GM12892 (cell line): ENCODE measurements around the gene ALKBH5.

Experiments used
- DNase-seq: peaks from one replicate; pipeline ENCODE4 v3.0.0; 2011; ENCODE audit not compliant: insufficient read length
- FAIRE-seq: peaks from 2 replicates; lab custom pipeline; 2011; peaks lifted over from hg19 to GRCh38; lab: Jason Lieb, UNC
- POLR2A ChIP-seq: IDR thresholded peaks from 2 replicates; pipeline ENCODE4 v1.6.1; 2011; ENCODE audit warnings: low read depth, low read length, control low read depth
- POLR2AphosphoS5 ChIP-seq: IDR thresholded peaks from 2 replicates; pipeline ENCODE4 v1.6.1; 2011; ENCODE audit warnings: low read depth, low read length, control low read depth
- TAF1 ChIP-seq: IDR thresholded peaks from 2 replicates; pipeline ENCODE4 v1.6.1; 2011; ENCODE audit warnings: low read depth, mild to moderate bottlenecking, control low read depth, low read length, borderline replicate concordance

ALKBH5 gene

DNA sequence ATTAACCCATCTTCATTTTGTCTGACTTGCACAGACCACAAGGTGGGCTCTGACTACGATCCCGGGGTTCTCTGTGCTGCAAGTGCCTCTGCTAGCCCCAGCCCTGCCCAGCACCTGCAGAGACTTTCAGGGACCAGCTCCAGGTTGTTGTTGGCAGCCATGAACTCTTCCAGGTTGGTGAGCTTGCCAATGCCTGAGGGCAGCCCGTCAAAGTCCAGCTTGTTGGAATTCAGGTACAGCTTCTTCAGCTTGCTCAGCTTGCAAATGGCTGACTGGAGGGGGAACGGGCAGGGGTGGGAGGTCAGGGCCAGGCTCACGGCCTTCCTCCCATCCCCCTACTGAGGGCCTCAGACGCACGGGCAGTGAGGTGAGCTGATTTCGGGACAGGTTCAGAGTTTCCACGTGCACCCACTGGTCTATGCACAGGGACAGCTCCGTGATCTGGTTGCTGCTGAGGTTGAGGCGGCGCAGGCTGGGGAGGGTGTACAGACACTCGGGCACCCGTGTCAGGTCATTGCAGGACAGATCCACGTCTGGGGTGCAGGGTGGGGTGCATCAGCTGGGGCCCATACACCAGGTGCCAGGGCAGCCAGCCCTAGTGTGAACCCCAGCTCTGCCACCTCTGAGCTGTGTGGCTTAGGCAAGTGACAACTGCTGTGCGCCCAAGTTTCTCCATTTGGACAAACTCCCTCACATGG, 69.7 kb downstream of the ALKBH5 start:
- FAIRE-seq = no peak

DNA sequence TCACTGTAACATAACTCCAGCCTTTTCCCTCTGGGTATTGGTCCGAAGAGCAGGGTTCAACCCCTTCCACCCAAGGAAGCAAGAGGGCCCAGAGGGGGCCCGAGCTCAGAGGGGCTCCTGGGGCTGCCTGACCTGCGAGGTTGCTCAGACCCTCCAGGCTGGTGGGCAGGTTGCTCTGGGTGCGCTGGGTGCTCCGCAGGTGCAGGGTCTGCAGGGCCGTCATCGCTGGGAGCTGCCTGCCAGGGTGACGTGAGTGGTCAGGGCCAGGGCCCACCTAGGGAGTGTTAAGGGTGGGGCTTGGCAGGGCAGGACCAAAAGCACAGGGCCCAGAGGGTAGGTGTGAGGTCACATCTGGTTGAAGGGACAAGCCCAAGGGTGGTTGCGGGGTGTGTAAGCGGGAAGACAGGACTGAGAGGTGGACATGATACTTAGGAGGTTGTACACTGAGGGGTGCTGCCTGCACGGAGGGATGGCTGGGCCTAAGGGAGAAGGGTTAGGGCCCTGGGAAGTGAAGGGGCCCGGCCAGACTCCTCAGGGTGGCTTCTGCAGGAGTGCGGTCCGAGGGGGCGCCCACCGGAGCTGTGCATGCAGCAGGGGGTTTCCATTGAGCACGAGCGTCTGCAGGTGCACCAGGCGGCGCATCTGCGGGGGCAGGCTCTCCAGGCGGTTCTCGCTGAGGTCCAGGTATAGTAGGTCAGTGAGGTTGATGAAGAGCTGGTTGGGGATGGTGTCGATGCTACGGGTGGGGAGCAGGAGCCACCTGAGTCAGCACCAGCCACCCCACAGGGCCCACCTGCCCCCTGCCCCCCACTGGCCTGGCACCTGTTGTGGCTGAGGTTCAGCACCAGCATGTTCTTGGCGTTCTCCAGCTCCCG, 70.6 kb downstream of the ALKBH5 start:
- no peak for FAIRE-seq
- TF ChIP-seq POLR2AphosphoS5 (no peak), TAF1 (no peak), POLR2A (no peak)

More for the DNA sequence above, 69.7 kb downstream of the ALKBH5 start:
- DNase-seq = no peak
- no peak for TF ChIP-seq POLR2AphosphoS5
- no peak for TF ChIP-seq POLR2A
- TF ChIP-seq TAF1 = no peak

GRCh38 chr17:18254888-18255649, 71.4 kb downstream of the ALKBH5 start:
- TF ChIP-seq TAF1 = no peak
- no peak for TF ChIP-seq POLR2A
- TF ChIP-seq POLR2AphosphoS5 = no peak
- FAIRE-seq (no peak), DNase-seq (no peak)

More for the DNA sequence above, 70.6 kb downstream of the ALKBH5 start:
- DNase-seq = no peak

DNA sequence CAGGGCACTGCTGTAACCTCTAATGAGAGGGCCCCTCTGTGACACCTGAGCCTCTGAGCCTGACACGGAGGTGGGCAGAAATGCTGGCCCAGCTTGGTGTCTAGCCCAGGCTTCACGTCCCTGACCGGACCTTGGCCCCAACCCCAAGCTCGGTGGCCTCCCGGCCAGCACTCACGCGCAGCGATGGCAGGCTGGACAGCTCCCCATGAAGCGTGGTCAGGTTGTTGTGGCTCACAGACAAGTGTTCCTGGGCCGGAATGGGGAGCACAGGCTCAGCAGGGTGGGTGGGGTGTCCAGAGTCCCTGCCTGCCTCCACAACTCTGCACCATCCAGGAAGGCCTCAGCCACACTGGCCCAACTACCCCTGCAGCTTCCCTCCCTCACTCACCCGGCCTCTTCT, 72.7 kb downstream of the ALKBH5 start:
- TF ChIP-seq POLR2AphosphoS5 (no peak), POLR2A (no peak), TAF1 (no peak)
- no peak for DNase-seq
- FAIRE-seq = no peak

DNA sequence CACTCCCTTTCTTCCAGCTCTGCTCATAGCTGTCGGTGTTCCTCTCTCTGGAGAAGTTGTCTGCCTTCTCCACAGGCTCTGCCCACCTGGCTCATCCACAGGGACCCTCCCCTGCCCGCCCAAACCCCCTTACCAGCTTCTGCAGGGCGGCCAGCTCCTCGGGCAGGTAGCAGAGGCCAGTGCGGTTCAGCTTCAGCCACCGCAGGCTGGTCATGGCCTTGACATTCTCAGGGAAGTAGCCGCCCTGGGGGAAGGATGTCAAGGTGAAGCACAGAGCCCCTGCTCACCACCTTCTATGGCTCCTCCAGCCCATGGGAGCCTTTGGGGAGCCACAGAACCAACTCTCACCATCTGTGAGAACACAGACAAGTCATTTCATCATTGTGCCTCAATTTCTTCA, 73.1 kb downstream of the ALKBH5 start:
- no peak for DNase-seq
- TF ChIP-seq POLR2A (no peak), TAF1 (no peak), POLR2AphosphoS5 (no peak)

GRCh38 chr17:18257268-18257981, 73.8 kb downstream of the ALKBH5 start:
- peak; percentile 87 for FAIRE-seq

More for the DNA sequence above, 73.1 kb downstream of the ALKBH5 start:
- FAIRE-seq = no peak

GRCh38 chr17:18257982-18258355, 74.3 kb downstream of the ALKBH5 start:
- TF ChIP-seq POLR2AphosphoS5 = 0 out of 2 replicates have a peak, but pooled peaks have one; percentile 17
- TF ChIP-seq TAF1 = 0 out of 2 replicates have a peak, but pooled peaks have one; percentile 33
- 0 out of 2 replicates have a peak, but pooled peaks have one; percentile 15 for TF ChIP-seq POLR2A
- DNase-seq (peak; percentile 59), FAIRE-seq (no peak)

More at GRCh38 chr17:18257268-18257981, 73.8 kb downstream of the ALKBH5 start:
- DNase-seq = no peak
- TF ChIP-seq TAF1 (no peak), POLR2A (no peak), POLR2AphosphoS5 (no peak)

DNA sequence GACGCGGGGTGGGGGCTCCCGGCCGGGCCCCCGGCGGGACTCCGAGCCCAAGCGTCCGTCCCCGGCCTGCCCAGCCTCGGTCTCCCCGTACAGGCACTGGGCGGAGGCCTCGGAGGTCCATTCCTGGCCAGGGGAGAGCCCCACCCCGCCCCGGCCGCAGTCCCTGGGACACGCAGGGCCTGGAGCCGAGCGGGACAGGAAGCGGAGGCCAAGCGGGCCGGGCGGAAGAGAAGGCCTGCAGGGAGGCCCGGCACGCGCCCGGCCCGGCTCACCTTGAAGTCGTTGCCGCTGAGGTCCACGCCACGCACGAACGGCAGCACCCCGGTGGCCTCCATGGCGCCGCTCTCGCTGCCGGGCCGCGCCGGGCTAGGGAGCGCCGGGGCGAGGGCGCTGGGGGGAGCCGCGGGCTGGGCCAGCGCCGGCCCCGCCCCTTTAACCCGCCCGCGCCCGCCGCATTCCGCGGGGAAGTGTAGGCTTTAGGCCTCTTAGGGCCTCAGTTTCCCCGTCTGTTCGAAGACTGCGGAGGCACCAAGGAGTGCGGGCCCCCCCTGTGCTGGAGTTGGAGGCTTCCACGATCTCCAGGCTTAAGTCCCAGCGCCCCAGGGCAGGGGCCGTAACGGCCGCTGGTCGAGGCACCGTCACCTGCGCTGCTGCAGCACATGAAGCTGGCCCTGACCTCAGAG, 74.9 kb downstream of the ALKBH5 start, which contains the start of gene FLII:
TSS of gene FLII (minus strand) at position 383 of the 683 bp plus-strand sequence. CDS start at position 335, 48 bp downstream.
- TF ChIP-seq TAF1 (0 out of 2 replicates have a peak, but pooled peaks have one; percentile 12), POLR2AphosphoS5 (no peak), POLR2A (peak; percentile 49; the same call in 1 of the 2 replicates)
- peak; percentile 68 for DNase-seq
- peak; percentile 94 for FAIRE-seq
